Tibial nerve (tissue), 4 donors: ENCODE measurements around the gene SLC25A46. TPM values are rescaled to one million over a fixed set of nuclear protein-coding genes. Genes with fewer than 3 reads are reported as not detected.
A peak's percentile ranks its signal among the peaks of the same experiment; 100 is the strongest.

ENCODE experiments used
- DNase-seq, 2 donors: peaks; one replicate each; pipeline ENCODE4 v3.0.0-alpha.2; 2019; ENCODE audit warnings: low spot score in 2 of 2
- H3K27ac ChIP-seq, 4 donors: fragments of 200-600 bp; sonication (generic) in 3 of 4; one replicate each; pipeline ENCODE4 v1.5.1; 2017 to 2019; ENCODE audit warnings: mild to moderate bottlenecking in 1 of 4
- H3K27me3 ChIP-seq, 2 donors: fragments of 200-600 bp; sonication (generic) in 1 of 2; one replicate each; pipeline versions ENCODE4 v1.5.1 to v1.6.0; 2017 to 2019
- H3K36me3 ChIP-seq, 3 donors: fragments of 200-600 bp; sonication (generic); one replicate each; pipeline ENCODE4 v1.5.1; 2018 to 2019
- H3K4me1 ChIP-seq, 4 donors: fragments of 200-600 bp; sonication (generic) in 3 of 4; one replicate each; pipeline ENCODE4 v1.5.1; 2017 to 2019
- H3K4me3 ChIP-seq, 4 donors: fragments of 200-600 bp; sonication (generic) in 3 of 4; one replicate each; pipeline ENCODE4 v1.5.1; 2017 to 2019; ENCODE audit warnings: mild to moderate bottlenecking in 1 of 4, moderate library complexity in 1 of 4
- H3K9me3 ChIP-seq, 4 donors: fragments of 200-600 bp; sonication (generic) in 3 of 4; one replicate each; pipeline ENCODE4 v1.5.1; 2017 to 2019
- CTCF ChIP-seq, 5 experiments: fragments of 200-600 bp in 3 of 5; fragments of 450-650 bp in 2 of 5; sonication (generic) in 3 of 5; IDR thresholded peaks; one replicate each; pipeline ENCODE4 v1.5.1; 2016 to 2019; ENCODE audit warnings: antibody characterized with exemption in 5 of 5, mild to moderate bottlenecking in 3 of 5, moderate library complexity in 2 of 5
- EP300 ChIP-seq, 2 donors: sonication (generic); formaldehyde crosslinking; IDR thresholded peaks; one replicate each; pipeline ENCODE4 v1.6.1; 2017; ENCODE audit warnings: antibody characterized with exemption in 2 of 2, mild to moderate bottlenecking in 1 of 2
- POLR2A ChIP-seq, 2 donors: fragments of 450-650 bp; IDR thresholded peaks; one replicate each; pipeline ENCODE4 v1.6.1; 2017; ENCODE audit warnings: antibody characterized with exemption in 2 of 2, mild to moderate bottlenecking in 2 of 2, moderate library complexity in 2 of 2
- WGBS, 2 donors: methylation state at CpG; one replicate each; pipeline ENCODE4 v1.1.5; 2018; 5-methylcytosine and 5-hydroxymethylcytosine counted together
- total RNA-seq, 4 donors: library from RNA; depleted of rRNA; stranded (reverse); fragments of >200 nt; gene quantifications; one replicate each; pipeline ENCODE4 v1.1.0, GENCODE V29; 2016

Gene SLC25A46
- total RNA-seq, 4 donors from 2014 or later: 45.6 to 58.4 (median 48.7) TPM

DNA sequence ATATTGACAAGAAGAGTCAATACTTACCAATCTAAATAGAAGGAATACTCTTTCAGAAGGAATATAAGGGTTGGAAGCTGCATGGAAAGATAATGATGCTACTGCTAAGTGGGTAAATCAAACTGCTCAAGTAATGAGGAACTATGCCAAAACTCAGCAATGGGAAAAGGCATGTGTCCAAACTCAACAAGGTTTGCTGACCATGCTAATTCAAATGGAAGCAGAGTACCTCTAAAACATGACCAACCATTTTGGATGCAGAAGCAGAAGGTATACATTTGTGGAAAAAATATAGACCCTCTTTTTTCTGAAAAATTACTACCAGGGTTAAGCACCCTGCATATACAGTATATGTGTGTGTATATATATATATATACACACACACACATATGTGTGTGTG is 33.5 kb upstream of the SLC25A46 start:
- Histone ChIP-seq H3K9me3 (no peaks in the 10 kb centered on the region), H3K27me3 (no peaks in the 10 kb centered on the region), H3K4me1 (peaks cover 0 to 11% (median 0%) of the 10 kb centered on the region in 4 donors), H3K4me3 (no peak overlapping the region), H3K36me3 (no peaks in the 10 kb centered on the region), H3K27ac (no peak overlapping the region)
- no peak for DNase-seq
- no peak for TF ChIP-seq CTCF (IDR thresholded peaks at IDR 0.05)
- no peak for TF ChIP-seq EP300 (IDR thresholded peaks at IDR 0.05)
- TF ChIP-seq POLR2A (IDR thresholded peaks at IDR 0.05): no peak

DNA sequence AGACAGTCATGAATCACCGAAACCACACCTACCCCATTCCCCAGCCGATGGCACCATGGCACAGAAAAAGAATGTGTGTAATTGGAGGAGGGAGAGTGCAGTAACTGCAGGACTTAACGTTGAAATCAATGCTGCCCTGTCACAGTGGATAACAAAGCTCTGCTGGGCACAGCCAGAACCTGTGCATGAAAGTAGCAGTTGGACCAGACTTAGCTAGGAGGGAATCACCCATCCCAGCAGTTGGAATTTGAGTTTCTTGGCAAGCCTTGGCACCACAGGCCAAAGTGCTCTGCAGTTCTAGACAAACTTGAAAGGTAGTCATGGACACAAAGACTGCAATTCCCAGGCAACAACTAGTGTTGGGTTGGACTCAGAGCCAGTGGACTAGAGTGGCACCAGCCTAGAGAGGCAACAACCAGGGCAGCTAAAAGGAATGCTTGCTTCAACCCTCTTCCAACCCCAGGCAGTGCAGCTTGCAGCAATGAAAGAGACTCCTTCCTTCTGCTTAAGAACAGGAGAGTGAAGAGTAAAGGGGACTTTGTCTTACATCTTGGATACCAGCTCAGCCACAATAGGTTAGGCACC is 31.5 kb upstream of the SLC25A46 start:
- Histone ChIP-seq H3K9me3 (no peaks in the 10 kb centered on the region), H3K4me3 (no peak overlapping the region), H3K36me3 (no peaks in the 10 kb centered on the region), H3K4me1 (peaks cover 0 to 7% (median 0%) of the 10 kb centered on the region in 4 donors), H3K27me3 (no peaks in the 10 kb centered on the region), H3K27ac (no peak overlapping the region)
- TF ChIP-seq POLR2A (IDR thresholded peaks at IDR 0.05): no peak
- no peak for TF ChIP-seq EP300 (IDR thresholded peaks at IDR 0.05)
- TF ChIP-seq CTCF (IDR thresholded peaks at IDR 0.05): no peak
- no peak for DNase-seq
- WGBS, 2 donors: 59 to 71% methylated on average over 3 of the region's 3 CpGs

GRCh38 chr5:110716247-110717245 is 22.3 kb upstream of the SLC25A46 start:
- no peak for TF ChIP-seq EP300 (IDR thresholded peaks at IDR 0.05)
- no peak for TF ChIP-seq POLR2A (IDR thresholded peaks at IDR 0.05)
- TF ChIP-seq CTCF (IDR thresholded peaks at IDR 0.05): peak in 2 of 5 experiments; percentile 7 to 12
- H3K36me3 ChIP-seq: no peaks in the 10 kb centered on the region
- H3K9me3 ChIP-seq: no peaks in the 10 kb centered on the region
- WGBS, 2 donors: 65 to 67% methylated on average over 5 of the region's 5 CpGs
- no peaks in the 10 kb centered on the region for H3K27me3 ChIP-seq
- no peaks in the 10 kb centered on the region for H3K4me1 ChIP-seq
- no peak overlapping the region for H3K27ac ChIP-seq
- H3K4me3 ChIP-seq: no peak overlapping the region
- DNase-seq: no peak

- Histone ChIP-seq H3K27ac (no peak overlapping the region), H3K9me3 (no peaks in the 10 kb centered on the region), H3K36me3 (no peaks in the 10 kb centered on the region), H3K27me3 (no peaks in the 10 kb centered on the region), H3K4me3 (no peak overlapping the region), H3K4me1 (no peaks in the 10 kb centered on the region)
- TF ChIP-seq POLR2A (IDR thresholded peaks at IDR 0.05) (no peak), EP300 (IDR thresholded peaks at IDR 0.05) (no peak), CTCF (IDR thresholded peaks at IDR 0.05) (no peak)
- no peak for DNase-seq
- 61 to 67% methylated on average over 2 of the region's 2 CpGs for WGBS, 2 donors
These were observed 20.5 kb upstream of the SLC25A46 start for GRCh38 chr5:110718311-110718710.
